NB4 (cell line): ENCODE measurements around the gene CHP1.
A peak's percentile ranks its signal among the peaks of the same experiment; 100 is the strongest.

Experiments used
- DNase-seq: peaks from one replicate; pipeline ENCODE4 v3.0.0; 2010; ENCODE audit warnings: low read depth
- H3K4me3 ChIP-seq: one replicate; pipeline ENCODE4 v1.5.1; 2011; ENCODE audit warnings: mild to moderate bottlenecking, low read depth, low read length, moderate library complexity
- MYC ChIP-seq: IDR thresholded peaks from 2 replicates; pipeline ENCODE4 v1.6.1; 2011; ENCODE audit warnings: low read depth, low read length
- POLR2A ChIP-seq: IDR thresholded peaks from 2 replicates; pipeline ENCODE4 v1.6.1; 2011; ENCODE audit warnings: mild to moderate bottlenecking; ENCODE audit not compliant: insufficient read length; ENCODE audit errors: extremely low read depth
- TF ChIP-seq, protein P1 (sequence below): IDR thresholded peaks from 2 replicates; pipeline ENCODE4 v1.6.1; 2011; ENCODE audit warnings: low read depth, low read length
- TF ChIP-seq, protein P2 (sequence below): IDR thresholded peaks from one replicate; pipeline ENCODE4 v1.5.1; 2012; ENCODE audit warnings: low read depth, low read length

The CHP1 gene

DNA sequence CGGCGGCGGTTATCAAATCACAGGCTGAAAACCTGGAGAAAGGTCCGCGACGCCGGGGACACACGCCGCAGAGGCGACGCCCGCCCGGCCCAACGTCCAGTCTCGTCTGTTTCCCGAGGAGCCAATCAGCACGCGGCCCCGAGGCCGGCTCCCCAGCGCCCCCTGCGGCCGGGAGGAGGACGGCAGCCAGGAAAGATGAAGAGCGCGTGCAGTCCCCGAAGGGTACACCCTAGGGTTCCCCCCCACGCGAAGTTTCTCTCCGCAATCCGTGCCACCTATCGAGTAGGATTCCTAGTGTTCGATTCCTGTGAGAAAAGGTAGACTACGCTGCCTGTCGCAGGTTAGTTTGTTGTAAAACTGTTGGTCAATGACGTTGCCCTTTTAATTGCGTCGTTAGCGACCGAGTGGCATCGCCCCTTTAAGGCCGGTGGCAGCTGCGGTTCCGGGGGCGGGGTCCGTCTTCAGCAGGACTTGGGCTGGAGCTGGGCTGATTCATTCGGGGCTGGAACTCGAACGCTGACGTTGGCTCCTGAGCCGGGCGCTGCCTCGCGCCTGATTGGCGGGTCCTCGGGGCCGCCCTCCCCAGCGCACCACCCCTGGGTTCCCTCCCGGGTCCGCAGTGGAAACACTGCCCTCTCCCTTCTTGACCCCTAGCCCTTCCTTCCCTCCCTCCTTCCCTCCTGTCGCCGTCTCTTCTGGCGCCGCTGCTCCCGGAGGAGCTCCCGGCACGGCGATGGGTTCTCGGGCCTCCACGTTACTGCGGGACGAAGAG is at the start of gene CHP1, which contains the start of gene EXD1:
Gene CHP1 (plus strand): TSS at position 619 of the 772 bp plus-strand sequence. CDS start 115 bp downstream, at position 734.
Gene EXD1 (minus strand): TSS at position 108 of the 772 bp plus-strand sequence. CDS start 4,182 bp downstream, outside the sequence.
- peak within 1 kb of the TSS; percentile 80 for H3K4me3 ChIP-seq
- DNase-seq: peak; percentile 98
- TF ChIP-seq, protein P1, sequence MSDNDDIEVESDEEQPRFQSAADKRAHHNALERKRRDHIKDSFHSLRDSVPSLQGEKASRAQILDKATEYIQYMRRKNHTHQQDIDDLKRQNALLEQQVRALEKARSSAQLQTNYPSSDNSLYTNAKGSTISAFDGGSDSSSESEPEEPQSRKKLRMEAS: peak; percentile 53
- TF ChIP-seq POLR2A (peak; percentile 49), MYC (peak; percentile 46; the same call in 1 of the 2 replicates)
- TF ChIP-seq, protein P2, sequence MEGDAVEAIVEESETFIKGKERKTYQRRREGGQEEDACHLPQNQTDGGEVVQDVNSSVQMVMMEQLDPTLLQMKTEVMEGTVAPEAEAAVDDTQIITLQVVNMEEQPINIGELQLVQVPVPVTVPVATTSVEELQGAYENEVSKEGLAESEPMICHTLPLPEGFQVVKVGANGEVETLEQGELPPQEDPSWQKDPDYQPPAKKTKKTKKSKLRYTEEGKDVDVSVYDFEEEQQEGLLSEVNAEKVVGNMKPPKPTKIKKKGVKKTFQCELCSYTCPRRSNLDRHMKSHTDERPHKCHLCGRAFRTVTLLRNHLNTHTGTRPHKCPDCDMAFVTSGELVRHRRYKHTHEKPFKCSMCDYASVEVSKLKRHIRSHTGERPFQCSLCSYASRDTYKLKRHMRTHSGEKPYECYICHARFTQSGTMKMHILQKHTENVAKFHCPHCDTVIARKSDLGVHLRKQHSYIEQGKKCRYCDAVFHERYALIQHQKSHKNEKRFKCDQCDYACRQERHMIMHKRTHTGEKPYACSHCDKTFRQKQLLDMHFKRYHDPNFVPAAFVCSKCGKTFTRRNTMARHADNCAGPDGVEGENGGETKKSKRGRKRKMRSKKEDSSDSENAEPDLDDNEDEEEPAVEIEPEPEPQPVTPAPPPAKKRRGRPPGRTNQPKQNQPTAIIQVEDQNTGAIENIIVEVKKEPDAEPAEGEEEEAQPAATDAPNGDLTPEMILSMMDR: peak; percentile 68

GRCh38 chr15:41182266-41182665 is 48.8 kb upstream of the CHP1 start:
- H3K4me3 ChIP-seq: no peak overlapping the region
- TF ChIP-seq MYC: no peak
- TF ChIP-seq, protein P1: no peak
- TF ChIP-seq, protein P2: no peak
- no peak for TF ChIP-seq POLR2A
- no peak for DNase-seq

GRCh38 chr15:41183581-41183980 is 47.5 kb upstream of the CHP1 start:
- no peak for DNase-seq
- no peak overlapping the region for H3K4me3 ChIP-seq
- TF ChIP-seq POLR2A (no peak), MYC (no peak)
- TF ChIP-seq, protein P2: no peak
- TF ChIP-seq, protein P1: no peak

- no peak overlapping the region for H3K4me3 ChIP-seq
- no peak for TF ChIP-seq POLR2A
- TF ChIP-seq, protein P1: no peak
- TF ChIP-seq, protein P2: no peak
- TF ChIP-seq MYC: no peak
- no peak for DNase-seq
Observed at GRCh38 chr15:41194444-41194843, 36.6 kb upstream of the CHP1 start.

DNA sequence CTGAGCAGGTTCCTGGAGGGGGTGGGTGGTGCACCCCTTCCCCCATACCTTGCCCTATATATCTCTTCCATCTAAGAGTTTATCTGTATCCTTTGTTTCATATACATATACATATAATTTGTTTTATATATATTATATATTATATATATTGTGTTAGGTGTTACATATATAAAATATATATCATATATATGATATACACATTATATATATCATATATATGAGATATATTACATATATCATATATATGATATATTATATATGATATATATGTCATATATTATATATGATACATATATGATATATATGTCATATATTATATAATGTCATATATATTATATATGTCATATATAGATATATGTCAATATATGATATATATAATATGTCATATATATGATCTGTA is 31.6 kb upstream of the CHP1 start:
- DNase-seq: no peak
- TF ChIP-seq, protein P2: no peak
- TF ChIP-seq, protein P1: no peak
- TF ChIP-seq MYC: no peak
- no peak for TF ChIP-seq POLR2A
- no peak overlapping the region for H3K4me3 ChIP-seq
